Nucleus accumbens (tissue), 56 donors: ENCODE results near the gene GDF15.

Experiments used
- DNase-seq, 56 donors: peaks; one replicate each; lab custom pipeline; 2025; lab: John Stamatoyannopoulos, UW

GDF15 gene

DNA sequence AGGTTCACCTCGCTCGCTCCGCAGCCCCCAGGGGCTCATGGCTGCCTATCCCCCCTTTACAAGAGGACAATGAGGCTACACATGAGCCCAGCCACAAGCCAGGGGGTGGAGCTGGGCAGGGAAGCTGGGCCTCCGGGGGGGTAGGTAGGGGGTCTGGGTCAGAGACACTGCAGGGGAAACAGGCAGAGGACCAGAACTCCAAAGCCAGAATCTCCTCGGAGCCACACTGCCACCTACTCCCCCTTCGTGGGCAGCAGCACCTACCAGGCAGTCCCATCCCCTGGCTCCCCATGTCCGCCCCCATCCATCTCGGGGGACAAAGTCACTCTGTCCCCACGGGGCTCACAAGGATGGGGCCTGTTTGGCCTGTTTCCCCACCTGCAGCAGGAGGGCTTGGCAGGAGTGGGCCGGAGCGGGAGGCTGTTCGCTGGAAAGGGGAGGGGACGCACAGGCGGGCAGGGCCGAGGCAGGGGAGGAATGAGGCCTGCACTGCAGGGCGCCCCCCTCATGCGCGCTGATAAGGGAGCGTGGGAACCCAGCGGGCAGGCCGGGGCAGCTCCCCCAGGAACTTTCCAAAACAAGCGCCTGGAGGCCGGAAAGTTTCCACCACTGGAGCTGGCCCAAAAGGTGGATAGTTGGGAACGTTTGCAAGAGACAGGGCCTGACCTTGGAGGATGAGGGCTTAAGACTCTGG, 52.5 kb downstream of the GDF15 start:
- no peak for DNase-seq
